Activated CD4-positive, alpha-beta T cell treated with anti-CD3 and anti-CD28 coated beads, Interleukin-2, amount 10 ng/mL, durations not matched to agents 7 days and 5 days (primary cell): ENCODE results near the gene DCLK2. TPM values are rescaled to one million over a fixed set of nuclear protein-coding genes. Genes with fewer than 3 reads are reported as not detected.

ENCODE experiments used
- CTCF ChIA-PET: fragments of 350-600 bp; sonication (Branson Sonifier 250); formaldehyde crosslinking; loops from one replicate; lab custom pipeline; 2021; ENCODE audit warnings: antibody characterized with exemption; lab: Charles Lee
- POLR2A ChIA-PET: fragments of 350-600 bp; sonication (Branson Sonifier 250); formaldehyde crosslinking; loops from one replicate; lab custom pipeline; 2021; ENCODE audit warnings: antibody characterized with exemption; lab: Charles Lee
- DNase-seq: peaks from one replicate; pipeline ENCODE4 v3.0.0-alpha.2; 2020
- H3K27ac Mint-ChIP-seq: one replicate; pipeline ENCODE4 v1.8.0; 2021; ENCODE audit warnings: mild to moderate bottlenecking, moderate library complexity, mixed read lengths
- H3K27me3 Mint-ChIP-seq: one replicate; pipeline ENCODE4 v1.8.0; 2021; ENCODE audit warnings: mixed read lengths
- H3K36me3 Mint-ChIP-seq: one replicate; pipeline ENCODE4 v1.8.0; 2021; ENCODE audit warnings: low read depth, mixed read lengths
- H3K4me1 Mint-ChIP-seq: one replicate; pipeline ENCODE4 v1.8.0; 2021; ENCODE audit warnings: mixed read lengths
- H3K4me3 Mint-ChIP-seq: one replicate; pipeline ENCODE4 v1.8.0; 2021; ENCODE audit warnings: mild to moderate bottlenecking, moderate library complexity, mixed read lengths
- H3K9me3 Mint-ChIP-seq: one replicate; pipeline ENCODE4 v1.8.0; 2021; ENCODE audit warnings: mixed read lengths
- total RNA-seq, 2 experiments: library from RNA; stranded (reverse); gene quantifications; one replicate each; pipeline ENCODE4 v1.2.3, GENCODE V29; 2021

The DCLK2 gene
- total RNA-seq, 2 experiments from 2014 or later: not detected

GRCh38 chr4:150051111-150051510, 27.1 kb upstream of the DCLK2 start:
- CTCF ChIA-PET: no interaction called here

GRCh38 chr4:150055467-150055866, 22.8 kb upstream of the DCLK2 start:
- no peaks in the 10 kb centered on the region for H3K36me3 Mint-ChIP-seq

More at GRCh38 chr4:150051111-150051510, 27.1 kb upstream of the DCLK2 start:
- Mint-ChIP-seq H3K27ac (no peak overlapping the region), H3K9me3 (no peaks in the 10 kb centered on the region), H3K36me3 (no peaks in the 10 kb centered on the region), H3K4me3 (no peak overlapping the region), H3K4me1 (no peaks in the 10 kb centered on the region), H3K27me3 (no peaks in the 10 kb centered on the region)
- DNase-seq: no peak
- POLR2A ChIA-PET: interaction anchor here (0.6 kb wide), 1 partner anchor 8 kb away, joined by 4 read pairs; no protein-coding TSS in a partner anchor

DNA sequence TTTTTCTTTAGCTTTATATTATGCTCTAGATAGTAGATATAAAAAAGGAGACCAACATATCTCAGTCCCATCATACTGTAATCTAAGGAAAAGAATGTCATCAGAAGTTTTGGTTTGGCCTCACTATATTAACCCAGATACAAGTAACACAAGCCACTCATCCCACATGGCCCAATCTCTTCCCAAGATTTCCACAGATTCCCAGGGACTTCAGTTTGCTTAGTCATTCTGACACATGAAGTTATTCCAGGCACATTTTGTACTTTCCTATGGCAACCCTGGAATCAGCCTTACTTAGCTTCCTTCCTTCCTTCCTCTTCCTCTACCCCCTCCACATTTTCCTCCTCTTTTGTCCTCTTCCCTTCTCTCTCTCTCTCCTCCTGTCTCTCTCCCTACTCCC, 21.7 kb upstream of the DCLK2 start:
- ChIA-PET POLR2A (no interaction called here), CTCF (interaction anchor here (0.5 kb wide), 1 partner anchor 663 kb away, joined by 3 read pairs; no protein-coding TSS in a partner anchor)

More at GRCh38 chr4:150055467-150055866, 22.8 kb upstream of the DCLK2 start:
- H3K4me1 Mint-ChIP-seq: no peaks in the 10 kb centered on the region
- no peak overlapping the region for H3K27ac Mint-ChIP-seq
- H3K27me3 Mint-ChIP-seq: peaks cover 4% of the 10 kb centered on the region
- no peaks in the 10 kb centered on the region for H3K9me3 Mint-ChIP-seq
- ChIA-PET POLR2A (interaction anchor here (0.6 kb wide), 1 partner anchor 1489 kb away, joined by 3 read pairs; no protein-coding TSS in a partner anchor), CTCF (no interaction called here)
- H3K4me3 Mint-ChIP-seq: no peak overlapping the region
- no peak for DNase-seq

DNA sequence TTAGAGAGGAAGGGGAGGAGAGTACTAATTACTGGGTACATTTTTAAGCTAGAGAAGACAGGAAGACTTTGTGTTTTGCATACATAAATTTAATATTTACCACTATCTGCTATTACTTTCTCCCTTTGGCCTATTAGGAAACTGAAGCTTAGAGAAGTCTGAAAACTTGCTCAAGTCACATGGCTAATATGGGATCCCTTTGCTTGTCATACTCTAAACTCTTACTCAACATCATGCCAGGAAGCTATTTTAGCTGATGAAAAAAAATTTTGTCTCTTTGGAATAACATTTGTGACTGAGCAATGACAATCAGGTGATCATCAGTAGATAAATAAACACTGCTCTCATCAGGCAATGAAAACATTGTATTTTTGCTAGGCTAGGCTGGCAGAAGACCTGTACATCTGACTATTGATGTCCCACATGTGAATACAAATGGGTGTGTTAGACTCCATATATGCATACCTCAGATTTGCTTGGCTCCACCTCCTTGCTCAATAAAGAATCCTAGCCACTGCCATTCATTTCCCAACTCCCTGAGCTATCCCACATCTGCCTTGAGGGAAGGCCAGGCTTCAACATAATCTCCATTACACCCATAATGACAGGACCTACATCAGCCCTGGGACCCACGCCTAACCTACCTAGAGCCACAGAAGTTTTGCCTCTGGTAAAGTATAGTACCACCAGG, 17.0 kb upstream of the DCLK2 start:
- DNase-seq: no peak
- H3K9me3 Mint-ChIP-seq: no peaks in the 10 kb centered on the region
- no peak overlapping the region for H3K27ac Mint-ChIP-seq
- no peak overlapping the region for H3K4me3 Mint-ChIP-seq
- ChIA-PET CTCF (no interaction called here), POLR2A (no interaction called here)
- peaks cover 8% of the 10 kb centered on the region for H3K27me3 Mint-ChIP-seq
- H3K4me1 Mint-ChIP-seq: no peaks in the 10 kb centered on the region
- no peaks in the 10 kb centered on the region for H3K36me3 Mint-ChIP-seq

More for the DNA sequence above, 21.7 kb upstream of the DCLK2 start:
- no peaks in the 10 kb centered on the region for H3K4me1 Mint-ChIP-seq
- H3K4me3 Mint-ChIP-seq: no peak overlapping the region
- no peaks in the 10 kb centered on the region for H3K9me3 Mint-ChIP-seq
- H3K36me3 Mint-ChIP-seq: no peaks in the 10 kb centered on the region
- no peak overlapping the region for H3K27ac Mint-ChIP-seq
- H3K27me3 Mint-ChIP-seq: peaks cover 5% of the 10 kb centered on the region
- no peak for DNase-seq

DNA sequence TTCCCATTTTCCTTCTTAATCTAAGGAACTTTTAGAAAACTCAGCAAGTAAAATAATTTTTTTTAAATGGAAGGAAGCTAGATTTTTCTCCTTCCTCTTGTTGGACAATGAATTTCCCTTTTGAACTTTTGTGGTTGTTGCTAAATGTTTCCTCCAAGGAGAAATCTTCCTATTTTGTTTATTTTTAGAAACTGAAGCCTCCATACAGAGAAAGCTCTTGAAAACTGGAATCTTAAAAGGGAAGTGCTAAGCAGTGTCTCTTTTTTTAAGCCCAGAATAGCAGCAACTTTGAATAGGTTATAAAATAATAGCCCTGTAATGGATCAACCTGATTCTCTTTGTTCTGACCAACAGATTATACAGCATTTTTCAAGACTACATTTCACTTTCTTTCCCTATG, 15.1 kb upstream of the DCLK2 start:
- Mint-ChIP-seq H3K4me3 (no peak overlapping the region), H3K4me1 (no peaks in the 10 kb centered on the region), H3K27ac (no peak overlapping the region), H3K36me3 (no peaks in the 10 kb centered on the region), H3K27me3 (peaks cover 5% of the 10 kb centered on the region), H3K9me3 (no peaks in the 10 kb centered on the region)
- ChIA-PET CTCF (interaction anchor here (0.6 kb wide), 1 partner anchor 1367 kb away, joined by 3 read pairs; no protein-coding TSS in a partner anchor), POLR2A (no interaction called here)
- DNase-seq: no peak

DNA sequence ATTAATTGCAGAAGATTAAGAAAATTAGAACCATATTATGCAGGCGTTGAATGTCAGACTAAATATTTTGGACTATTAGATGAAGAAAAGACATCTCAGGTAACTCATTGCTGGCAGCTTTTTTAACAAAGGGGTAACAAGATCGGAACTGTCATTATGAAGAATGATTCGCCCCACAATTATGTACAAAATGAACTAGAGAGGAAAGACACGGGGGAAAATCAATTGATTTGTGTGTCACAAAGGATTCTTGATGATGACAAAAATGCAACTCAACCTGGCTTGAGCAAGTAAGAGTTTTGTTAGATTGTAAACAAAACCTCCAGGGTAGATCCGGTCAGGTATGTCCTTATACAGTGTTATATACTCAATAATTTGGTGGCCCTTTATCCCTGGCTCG, 12.5 kb upstream of the DCLK2 start:
- no peak for DNase-seq
- Mint-ChIP-seq H3K4me3 (no peak overlapping the region), H3K27me3 (peaks cover 9% of the 10 kb centered on the region), H3K27ac (no peak overlapping the region), H3K4me1 (no peaks in the 10 kb centered on the region), H3K36me3 (no peaks in the 10 kb centered on the region), H3K9me3 (no peaks in the 10 kb centered on the region)
- POLR2A ChIA-PET: no interaction called here
- CTCF ChIA-PET: no interaction called here

GRCh38 chr4:150067859-150068258, 10.4 kb upstream of the DCLK2 start:
- Mint-ChIP-seq H3K36me3 (no peaks in the 10 kb centered on the region), H3K4me3 (no peak overlapping the region), H3K9me3 (no peaks in the 10 kb centered on the region), H3K27me3 (peaks cover 10% of the 10 kb centered on the region), H3K4me1 (no peaks in the 10 kb centered on the region), H3K27ac (no peak overlapping the region)
- ChIA-PET CTCF (no interaction called here), POLR2A (no interaction called here)
- no peak for DNase-seq

DNA sequence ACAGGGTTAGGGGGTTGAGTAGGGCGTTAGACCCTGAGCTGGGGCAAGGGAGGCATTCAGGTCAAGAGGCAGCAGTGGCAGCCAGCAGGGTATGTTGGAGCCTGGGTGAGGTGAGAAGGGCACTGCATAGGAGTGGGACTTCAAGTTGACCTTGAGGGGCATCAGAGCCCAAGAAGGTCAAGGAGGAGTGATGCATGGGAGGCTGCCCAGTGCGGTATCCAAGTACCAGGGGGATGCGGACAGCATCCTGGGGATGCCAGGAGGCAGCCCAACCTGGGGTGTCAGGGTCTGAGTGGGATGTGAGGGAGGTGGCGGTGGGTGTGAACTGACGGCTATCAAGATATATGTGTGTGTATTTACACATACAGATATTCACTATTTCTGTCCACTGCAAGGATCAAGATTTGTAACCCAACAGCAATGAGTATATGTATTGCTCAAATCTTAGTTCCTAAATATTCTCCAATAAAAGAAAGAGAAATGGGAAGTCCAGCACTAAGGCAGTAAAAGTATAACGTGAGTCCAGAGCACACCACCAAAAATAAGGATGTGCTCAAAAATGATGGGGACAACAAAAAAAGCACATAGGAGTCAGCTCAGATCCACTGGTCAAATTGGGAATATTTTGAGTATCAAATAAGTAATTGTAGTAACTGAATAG, 9.8 kb upstream of the DCLK2 start:
- no peaks in the 10 kb centered on the region for H3K9me3 Mint-ChIP-seq
- H3K4me3 Mint-ChIP-seq: no peak overlapping the region
- H3K4me1 Mint-ChIP-seq: no peaks in the 10 kb centered on the region
- no peaks in the 10 kb centered on the region for H3K36me3 Mint-ChIP-seq
- ChIA-PET POLR2A (no interaction called here), CTCF (no interaction called here)
- DNase-seq: no peak
- H3K27me3 Mint-ChIP-seq: peaks cover 13% of the 10 kb centered on the region
- no peak overlapping the region for H3K27ac Mint-ChIP-seq

DNA sequence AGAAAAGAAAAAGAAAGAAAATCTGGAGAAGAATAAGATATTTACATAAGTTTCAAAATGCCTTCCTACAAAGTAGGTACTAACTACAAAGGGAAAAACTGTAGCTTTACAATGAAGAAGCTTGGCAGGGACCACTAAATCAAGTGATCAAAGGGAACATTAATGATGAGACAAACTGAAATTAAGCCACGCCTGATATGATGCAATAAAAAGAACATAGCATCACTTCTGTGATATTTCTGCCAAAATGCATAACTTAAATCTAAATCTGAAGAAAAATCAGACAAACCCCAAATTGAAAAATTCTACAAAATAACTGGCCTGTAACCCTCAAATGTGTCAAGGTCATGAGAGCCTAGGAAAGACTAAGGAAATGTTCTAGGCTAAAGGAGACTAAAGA, 8.9 kb upstream of the DCLK2 start:
- POLR2A ChIA-PET: no interaction called here
- no peak for DNase-seq
- Mint-ChIP-seq H3K36me3 (no peaks in the 10 kb centered on the region), H3K4me1 (no peaks in the 10 kb centered on the region), H3K27ac (no peak overlapping the region), H3K4me3 (no peak overlapping the region), H3K9me3 (no peaks in the 10 kb centered on the region), H3K27me3 (peaks cover 12% of the 10 kb centered on the region)
- CTCF ChIA-PET: no interaction called here

- POLR2A ChIA-PET: no interaction called here
- Mint-ChIP-seq H3K36me3 (no peaks in the 10 kb centered on the region), H3K9me3 (no peaks in the 10 kb centered on the region), H3K27ac (no peak overlapping the region), H3K4me1 (no peaks in the 10 kb centered on the region), H3K4me3 (no peak overlapping the region), H3K27me3 (peaks cover 22% of the 10 kb centered on the region)
- CTCF ChIA-PET: no interaction called here
- no peak for DNase-seq
These were observed 7.6 kb upstream of the DCLK2 start for GRCh38 chr4:150070464-150071170.

DNA sequence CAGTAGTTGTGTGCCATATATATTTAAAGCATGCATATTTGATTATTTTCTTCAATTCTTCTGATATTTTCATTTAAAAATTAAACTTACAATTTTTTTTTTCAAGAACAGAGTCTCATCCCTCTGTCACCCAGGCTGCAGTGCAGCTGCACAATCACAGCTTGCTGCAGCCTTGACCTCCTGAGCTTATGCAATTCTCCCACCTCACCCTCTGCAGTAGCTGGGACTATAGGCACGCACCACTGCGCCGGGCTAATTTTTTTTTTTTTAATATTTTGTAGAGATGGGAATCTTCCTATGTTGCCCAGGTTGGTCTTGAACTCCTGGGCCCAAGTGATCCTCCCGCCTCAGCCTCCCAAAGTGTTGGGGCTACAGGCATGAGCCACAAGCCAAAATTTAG, 5.8 kb upstream of the DCLK2 start:
- Mint-ChIP-seq H3K4me3 (no peak overlapping the region), H3K27me3 (peaks cover 40% of the 10 kb centered on the region), H3K27ac (no peak overlapping the region), H3K4me1 (no peaks in the 10 kb centered on the region), H3K36me3 (no peaks in the 10 kb centered on the region), H3K9me3 (no peaks in the 10 kb centered on the region)
- no peak for DNase-seq
- CTCF ChIA-PET: no interaction called here
- POLR2A ChIA-PET: no interaction called here

DNA sequence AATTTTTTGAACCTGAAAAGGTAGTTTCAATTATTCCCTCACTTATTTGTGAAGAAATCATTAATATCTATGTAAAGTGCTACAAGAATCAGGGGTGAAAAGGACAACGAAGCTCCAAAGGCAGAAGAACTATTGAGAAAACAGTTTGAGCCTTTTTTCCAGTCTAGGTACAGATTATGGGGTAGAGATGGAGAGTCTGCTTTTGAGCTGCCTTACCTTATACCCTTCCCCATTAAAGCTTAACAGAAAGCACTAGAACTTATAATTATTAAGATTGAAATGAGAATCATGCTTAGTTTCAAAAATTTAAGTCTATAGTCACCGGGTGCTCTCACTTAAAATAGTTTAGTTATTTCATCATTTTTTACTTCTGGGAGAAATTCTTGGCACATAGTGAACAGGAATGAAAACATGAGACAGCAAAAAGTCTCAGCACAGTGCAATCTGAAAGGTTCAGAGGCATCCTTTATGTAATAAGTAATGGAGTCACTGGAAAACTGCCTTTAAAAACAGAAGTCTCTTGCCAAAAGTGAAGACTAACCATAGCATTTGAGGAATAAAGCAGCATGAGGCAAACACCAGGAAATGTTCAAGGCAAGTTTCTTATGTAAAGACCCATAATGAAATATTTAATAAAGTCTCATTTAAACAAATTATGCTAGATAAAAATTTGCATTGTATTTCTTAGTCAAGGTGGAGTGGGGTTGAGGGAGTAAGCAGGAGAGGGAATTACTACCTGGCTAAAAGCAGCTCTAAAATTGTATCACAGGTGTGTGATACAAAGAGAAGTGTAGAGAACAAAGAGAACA, 5.1 kb upstream of the DCLK2 start:
- H3K4me3 Mint-ChIP-seq: no peak overlapping the region
- no peak overlapping the region for H3K27ac Mint-ChIP-seq
- H3K4me1 Mint-ChIP-seq: no peaks in the 10 kb centered on the region
- no peak for DNase-seq
- H3K36me3 Mint-ChIP-seq: no peaks in the 10 kb centered on the region
- H3K27me3 Mint-ChIP-seq: peaks cover 45% of the 10 kb centered on the region
- CTCF ChIA-PET: no interaction called here
- POLR2A ChIA-PET: no interaction called here
- H3K9me3 Mint-ChIP-seq: no peaks in the 10 kb centered on the region
